Hippocampal formation (tissue), 2 donors: ENCODE measurements around the gene KAZN.

Experiments
- DNase-seq, 2 donors: peaks; one replicate each; lab custom pipeline; 2025; lab: John Stamatoyannopoulos, UW

The KAZN gene

GRCh38 chr1:15090373-15090772, 491.9 kb downstream of the KAZN start:
- no peak for DNase-seq

- DNase-seq = no peak
These were observed 495.6 kb downstream of the KAZN start for GRCh38 chr1:15094056-15094455.

- DNase-seq = no peak
These were observed 496.4 kb downstream of the KAZN start for GRCh38 chr1:15094719-15095495.

- no peak for DNase-seq
These were observed 497.0 kb downstream of the KAZN start for GRCh38 chr1:15095496-15095875.

GRCh38 chr1:15096293-15096692, 497.8 kb downstream of the KAZN start:
- no peak for DNase-seq

- no peak for DNase-seq
These were observed 500.0 kb downstream of the KAZN start for GRCh38 chr1:15098176-15099125.

GRCh38 chr1:15099441-15100120, 501.1 kb downstream of the KAZN start:
- no peak for DNase-seq

GRCh38 chr1:15100121-15100879, 501.8 kb downstream of the KAZN start:
- DNase-seq = no peak

GRCh38 chr1:15100880-15101760, 502.6 kb downstream of the KAZN start:
- DNase-seq = no peak

- DNase-seq = no peak
These were observed 503.3 kb downstream of the KAZN start for GRCh38 chr1:15101801-15102200.

GRCh38 chr1:15102646-15103045, 504.2 kb downstream of the KAZN start:
- no peak for DNase-seq

- no peak for DNase-seq
These were observed 504.7 kb downstream of the KAZN start for GRCh38 chr1:15103211-15103610.

GRCh38 chr1:15103906-15104305, 505.4 kb downstream of the KAZN start:
- no peak for DNase-seq

- DNase-seq = no peak
These were observed 506.3 kb downstream of the KAZN start for GRCh38 chr1:15104768-15105167.

GRCh38 chr1:15106608-15107007, 508.1 kb downstream of the KAZN start:
- DNase-seq = no peak

- no peak for DNase-seq
These were observed 508.7 kb downstream of the KAZN start for GRCh38 chr1:15107058-15107687.

GRCh38 chr1:15107911-15108310, 509.4 kb downstream of the KAZN start:
- DNase-seq = no peak

- no peak for DNase-seq
These were observed 511.8 kb downstream of the KAZN start for GRCh38 chr1:15110128-15110866.

GRCh38 chr1:15110867-15111230, 512.4 kb downstream of the KAZN start:
- DNase-seq = no peak

- no peak for DNase-seq
These were observed 514.7 kb downstream of the KAZN start for GRCh38 chr1:15113146-15113545.
